PC-3 (cell line): ENCODE measurements around the gene DPY19L3.

Experiments used
- EZH2 ChIP-seq: fragments of 300-600 bp; sonication (generic); IDR thresholded peaks from one replicate; pipeline ENCODE4 v1.6.1; 2017; ENCODE audit warnings: antibody characterized with exemption, mild to moderate bottlenecking, low read length; ENCODE audit not compliant: unreplicated experiment
- EZH2phosphoT487 ChIP-seq: fragments of 300-600 bp; sonication (generic); IDR thresholded peaks from 2 replicates; pipeline ENCODE4 v1.6.1; 2018; ENCODE audit warnings: mild to moderate bottlenecking, antibody characterized with exemption, low read length, borderline replicate concordance
- TF ChIP-seq, protein P1 (sequence below): fragments of 300-600 bp; sonication (generic); conservative IDR thresholded peaks from 2 replicates; pipeline ENCODE4 v1.5.1; 2017; ENCODE audit warnings: antibody characterized with exemption, low read depth, mild to moderate bottlenecking, low read length

DNA sequence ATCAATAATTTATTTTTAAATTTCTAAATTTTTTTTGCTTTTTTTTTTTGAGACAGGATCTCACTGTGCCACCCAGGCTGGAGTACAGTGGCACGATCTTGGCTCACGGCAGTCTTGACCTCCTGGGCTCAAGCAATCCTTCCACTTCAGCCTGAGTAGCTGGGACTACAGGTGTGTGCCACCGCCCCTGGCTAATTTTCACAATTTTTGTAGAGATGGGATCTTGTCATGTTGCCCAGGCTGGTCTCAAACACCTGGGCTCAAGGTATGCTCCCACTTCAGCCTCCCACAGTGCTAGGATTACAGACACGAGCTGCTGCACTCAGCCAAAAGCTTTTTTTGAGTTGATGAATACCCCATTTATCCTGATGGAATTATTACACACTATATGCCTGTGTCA lies 50.8 kb downstream of the DPY19L3 start:
- TF ChIP-seq, protein P1, sequence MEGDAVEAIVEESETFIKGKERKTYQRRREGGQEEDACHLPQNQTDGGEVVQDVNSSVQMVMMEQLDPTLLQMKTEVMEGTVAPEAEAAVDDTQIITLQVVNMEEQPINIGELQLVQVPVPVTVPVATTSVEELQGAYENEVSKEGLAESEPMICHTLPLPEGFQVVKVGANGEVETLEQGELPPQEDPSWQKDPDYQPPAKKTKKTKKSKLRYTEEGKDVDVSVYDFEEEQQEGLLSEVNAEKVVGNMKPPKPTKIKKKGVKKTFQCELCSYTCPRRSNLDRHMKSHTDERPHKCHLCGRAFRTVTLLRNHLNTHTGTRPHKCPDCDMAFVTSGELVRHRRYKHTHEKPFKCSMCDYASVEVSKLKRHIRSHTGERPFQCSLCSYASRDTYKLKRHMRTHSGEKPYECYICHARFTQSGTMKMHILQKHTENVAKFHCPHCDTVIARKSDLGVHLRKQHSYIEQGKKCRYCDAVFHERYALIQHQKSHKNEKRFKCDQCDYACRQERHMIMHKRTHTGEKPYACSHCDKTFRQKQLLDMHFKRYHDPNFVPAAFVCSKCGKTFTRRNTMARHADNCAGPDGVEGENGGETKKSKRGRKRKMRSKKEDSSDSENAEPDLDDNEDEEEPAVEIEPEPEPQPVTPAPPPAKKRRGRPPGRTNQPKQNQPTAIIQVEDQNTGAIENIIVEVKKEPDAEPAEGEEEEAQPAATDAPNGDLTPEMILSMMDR: no peak
- TF ChIP-seq EZH2phosphoT487 (no peak), EZH2 (no peak)
